Measurements from ENCODE around the gene TSKS.

TSKS gene

GRCh38 chr19:49795615-49796014 lies 32.5 kb upstream of the TSKS start:
- no peak for DNase-seq (ENCODE audit: low read depth)

DNA sequence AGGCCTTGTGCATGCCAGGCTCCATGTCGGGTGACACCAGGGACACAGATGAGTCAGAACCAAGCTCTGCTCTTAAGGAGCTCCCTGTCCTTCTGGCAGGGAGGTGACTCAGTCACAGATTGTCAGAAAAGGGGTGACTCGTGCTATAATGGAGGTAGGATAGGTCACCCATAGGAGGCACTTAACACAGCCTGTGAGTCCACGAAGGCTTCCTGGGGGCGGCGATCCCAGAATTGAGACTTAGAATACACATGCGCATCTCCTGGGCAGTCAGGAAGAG lies 30.4 kb upstream of the TSKS start:
- DNase-seq (ENCODE audit: low read depth), result no peak

DNA sequence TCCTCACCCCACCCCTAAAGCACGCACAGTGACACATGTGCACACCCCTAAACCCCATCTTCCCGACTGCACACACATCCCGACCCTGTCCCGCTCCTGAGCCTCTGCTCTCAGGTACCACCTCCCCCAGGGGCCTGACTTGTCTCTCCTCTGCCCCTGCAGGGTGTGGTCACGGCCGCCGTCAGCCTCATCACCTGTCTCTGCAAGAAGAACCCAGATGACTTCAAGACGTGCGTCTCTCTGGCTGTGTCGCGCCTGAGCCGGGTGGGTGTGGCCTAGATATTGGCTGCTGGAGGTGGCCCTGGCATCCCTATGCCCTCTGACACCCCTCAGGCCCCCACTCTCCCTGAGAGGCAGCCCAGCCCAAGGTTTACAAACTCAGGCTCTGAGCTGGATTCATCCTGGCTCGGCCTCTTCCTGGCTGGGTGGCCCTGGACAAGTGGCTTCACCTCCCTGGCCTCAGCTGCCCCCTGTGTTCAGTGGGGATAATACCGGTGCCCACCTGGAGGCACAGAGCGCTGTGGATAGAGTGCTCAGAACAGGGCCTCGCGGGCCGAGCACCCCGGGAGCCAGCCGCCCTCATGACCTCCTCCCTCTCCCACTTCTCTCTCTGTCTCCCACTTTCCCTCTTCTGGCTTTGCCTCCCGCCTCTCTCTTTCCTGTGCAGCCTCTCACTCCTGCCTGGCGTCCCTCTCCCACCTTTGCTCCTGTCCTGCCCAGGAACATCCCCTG lies 29.9 kb upstream of the TSKS start:
- no peak for DNase-seq (ENCODE audit: low read depth)

- no peak for DNase-seq (ENCODE audit: low read depth)
These were observed 28.8 kb upstream of the TSKS start for GRCh38 chr19:49791776-49792445.

- no peak for DNase-seq (ENCODE audit: low read depth)
These were observed 27.8 kb upstream of the TSKS start for GRCh38 chr19:49790866-49791265.

DNA sequence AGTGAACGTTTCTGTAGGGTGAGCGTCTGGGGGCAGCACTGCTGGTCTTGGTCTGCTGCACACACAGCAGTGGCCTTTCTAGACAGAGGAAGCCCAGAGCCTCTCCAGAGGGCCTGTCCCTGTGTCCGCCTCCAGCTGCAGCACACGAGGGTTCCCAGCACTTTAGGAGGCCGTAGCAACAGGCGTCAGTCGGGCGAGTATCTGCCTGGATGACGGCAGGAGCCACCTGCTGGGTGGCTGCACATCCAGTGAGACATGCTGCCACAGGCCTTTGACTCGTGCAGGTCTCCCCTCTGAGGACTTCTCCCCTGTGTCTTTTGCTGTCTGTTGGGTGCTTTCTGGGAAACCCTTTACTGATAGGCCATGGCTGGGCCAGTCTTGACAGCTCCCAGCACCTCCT lies 25.8 kb upstream of the TSKS start:
- DNase-seq (ENCODE audit: low read depth), result no peak

GRCh38 chr19:49787746-49788145 lies 24.6 kb upstream of the TSKS start:
- DNase-seq (ENCODE audit: low read depth), result no peak

DNA sequence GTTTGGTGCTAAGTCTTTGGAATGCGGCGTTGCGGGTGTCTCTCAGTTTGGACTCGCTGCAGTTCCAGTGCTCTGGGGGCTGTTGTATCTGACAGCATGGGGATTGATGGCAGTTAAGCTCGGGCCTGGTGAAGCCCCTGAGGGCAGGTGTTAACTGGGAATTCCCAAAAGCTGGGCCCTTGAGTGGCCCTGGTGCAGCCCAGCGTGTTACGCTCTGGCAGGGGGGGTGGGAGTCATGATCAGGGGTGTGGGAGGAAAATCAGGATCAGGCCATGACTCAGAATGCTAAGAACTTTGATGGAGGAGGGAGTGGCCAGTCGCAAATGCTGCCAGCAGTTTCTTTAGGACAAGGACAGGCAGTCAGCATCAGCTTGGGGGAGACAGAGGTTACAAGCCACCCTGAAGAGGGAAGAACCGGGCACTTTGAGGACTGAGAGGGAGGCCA lies 23.3 kb upstream of the TSKS start:
- no peak for DNase-seq (ENCODE audit: low read depth)

- no peak for DNase-seq (ENCODE audit: low read depth)
These were observed 19.4 kb upstream of the TSKS start for GRCh38 chr19:49782515-49782914.

DNA sequence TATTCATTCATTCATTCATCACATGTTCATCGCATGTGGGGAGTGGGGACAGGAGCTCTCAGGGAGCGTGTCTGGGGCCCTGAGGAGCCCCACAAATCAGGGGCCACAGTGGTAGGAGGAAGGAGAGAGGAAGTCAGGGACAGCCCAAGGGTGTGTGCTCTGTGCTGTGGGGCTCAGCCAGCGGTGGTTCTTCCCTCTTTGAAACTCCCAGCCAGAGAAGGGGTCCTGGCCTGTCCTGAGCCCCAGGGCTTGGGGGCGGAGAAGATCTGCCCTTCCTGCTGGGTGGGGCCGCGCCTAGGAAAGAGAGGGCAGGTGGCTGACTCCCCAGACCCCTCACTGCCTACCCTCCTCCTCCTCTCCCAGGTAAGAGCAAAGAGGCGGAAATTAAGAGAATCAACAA lies 18.3 kb upstream of the TSKS start:
- DNase-seq (ENCODE audit: low read depth), result no peak

GRCh38 chr19:49780861-49781260 lies 17.8 kb upstream of the TSKS start:
- DNase-seq (ENCODE audit: low read depth), result no peak

- DNase-seq (ENCODE audit: low read depth), result no peak
These were observed 16.8 kb upstream of the TSKS start for GRCh38 chr19:49779731-49780555.

GRCh38 chr19:49776371-49776764 lies 13.3 kb upstream of the TSKS start:
- DNase-seq (ENCODE audit: low read depth), result no peak

DNA sequence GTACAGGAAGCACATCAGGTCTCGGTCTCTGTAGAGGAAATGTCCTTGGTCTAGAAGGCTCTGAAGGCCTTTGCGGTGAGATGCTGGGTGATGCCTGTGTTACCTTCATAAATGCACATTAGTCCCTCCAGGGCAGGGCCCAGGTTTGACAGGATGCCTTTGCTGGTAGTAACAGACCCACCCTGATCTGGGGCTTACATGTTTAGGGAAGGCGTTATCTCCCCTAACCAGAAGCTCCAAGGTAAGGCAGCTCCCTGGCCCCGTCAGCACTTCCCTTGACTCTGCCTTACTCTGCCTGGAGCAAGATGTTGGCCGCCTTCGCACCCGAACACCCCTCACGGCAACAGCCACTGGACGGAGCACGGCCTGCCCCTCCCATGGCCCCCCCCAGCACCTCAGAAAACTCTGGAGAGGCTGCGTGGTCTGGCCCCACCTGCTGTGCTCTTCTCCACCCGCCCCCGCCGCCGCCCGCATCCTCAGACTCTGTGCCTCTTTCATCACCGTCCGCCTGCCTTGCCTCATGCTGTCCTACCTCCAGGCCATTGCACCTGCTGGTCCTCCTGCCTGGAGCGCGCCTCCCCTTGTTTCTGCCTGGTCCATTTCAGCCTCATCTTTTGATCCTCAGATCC lies 12.8 kb upstream of the TSKS start:
- no peak for DNase-seq (ENCODE audit: low read depth)

- no peak for DNase-seq (ENCODE audit: low read depth)
These were observed 11.9 kb upstream of the TSKS start for GRCh38 chr19:49774969-49775368.

DNA sequence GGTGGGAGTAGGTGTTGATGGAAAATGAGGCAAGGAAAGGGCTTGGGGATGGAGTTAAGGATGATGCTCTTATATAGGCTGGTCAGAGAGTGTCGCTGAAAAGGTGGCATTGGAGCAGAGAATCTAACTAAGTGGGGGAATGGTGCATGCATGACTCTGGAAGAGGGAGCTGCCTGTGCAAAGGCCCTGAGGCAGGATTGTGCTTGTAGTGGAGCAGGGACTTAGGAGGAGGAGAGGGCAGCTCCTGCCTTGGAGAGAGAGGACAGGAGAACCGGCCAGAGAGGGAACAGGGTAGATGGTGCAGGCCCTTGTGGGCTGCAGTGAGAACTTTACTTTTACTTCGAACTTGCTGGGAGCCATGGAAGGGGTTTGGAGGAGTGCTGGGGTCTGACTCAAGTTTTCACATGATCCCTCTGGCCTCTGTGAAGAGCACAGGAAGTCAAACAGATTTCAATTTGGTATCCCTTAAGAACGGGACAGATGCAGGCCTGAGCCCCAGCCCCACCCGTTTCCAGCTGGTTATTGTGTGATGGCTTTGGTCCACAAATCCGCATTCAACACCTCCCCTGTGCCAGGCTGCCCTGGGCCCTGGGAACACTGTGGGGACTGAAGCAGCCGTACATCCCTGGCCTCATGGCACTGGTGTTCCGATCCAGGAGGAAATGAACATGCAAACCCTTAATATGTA lies 10.7 kb upstream of the TSKS start:
- DNase-seq (ENCODE audit: low read depth), result no peak

- no peak for DNase-seq (ENCODE audit: low read depth)
These were observed 9.8 kb upstream of the TSKS start for GRCh38 chr19:49772850-49773432.

GRCh38 chr19:49771674-49772139 lies 8.6 kb upstream of the TSKS start:
- DNase-seq (ENCODE audit: low read depth), result no peak

- no peak for DNase-seq (ENCODE audit: low read depth)
These were observed 7.4 kb upstream of the TSKS start for GRCh38 chr19:49770529-49770928.

GRCh38 chr19:49767967-49768581 lies 5.0 kb upstream of the TSKS start:
- no peak for DNase-seq (ENCODE audit: low read depth)

DNA sequence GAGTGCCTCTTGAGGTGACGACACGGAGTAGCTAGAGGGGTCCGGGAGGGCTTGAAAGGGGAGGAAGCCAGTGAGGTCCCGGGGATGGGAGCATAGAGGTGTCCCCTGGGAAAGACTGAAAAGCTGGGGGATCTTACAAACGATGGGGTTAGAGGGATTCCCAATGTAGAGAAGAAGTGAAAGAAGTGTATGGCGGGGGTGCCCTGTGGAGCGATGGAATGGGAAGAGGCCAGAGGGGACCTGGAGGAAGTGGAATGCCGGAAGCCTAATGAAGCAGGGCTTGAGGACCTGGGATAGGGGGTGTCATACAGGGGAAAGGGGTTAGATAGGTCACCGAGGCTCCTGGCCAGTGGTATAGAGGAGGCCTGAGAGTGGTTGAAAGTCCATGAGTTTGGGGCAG lies 4.3 kb upstream of the TSKS start:
- DNase-seq (ENCODE audit: low read depth), result no peak

Data from activated T-cell treated with anti-CD3 and anti-CD28 coated beads for 48 hours (primary cell).